ENCODE measurements around the gene KRTAP10-4. TPM values are rescaled to one million over a fixed set of nuclear protein-coding genes. Genes with fewer than 3 reads are reported as not detected.

KRTAP10-4 gene
- total and polyA plus RNA-seq, 2 donors (not counting 1 experiment from before 2014, with no cell fraction given): not detected

DNA sequence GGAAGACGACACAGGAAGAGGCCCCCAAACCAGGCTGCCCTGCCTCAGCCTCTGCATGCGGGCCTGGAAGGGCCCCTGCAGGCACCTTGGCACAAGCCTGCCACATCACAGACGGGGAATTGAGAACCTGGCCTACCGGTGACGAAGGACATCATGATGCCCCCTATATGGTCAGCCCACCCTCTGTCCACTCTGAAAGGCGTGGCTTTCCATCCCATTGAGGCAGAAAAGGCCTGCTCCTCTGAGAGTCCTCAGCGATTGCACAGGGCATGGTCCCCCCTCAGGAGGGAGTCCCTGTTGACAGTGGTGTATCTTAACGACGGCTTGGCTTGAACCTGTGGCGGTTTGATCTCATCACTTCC is 44.9 kb upstream of the KRTAP10-4 start:
- Histone ChIP-seq H3K79me2 (ENCODE audit: control insufficient read depth, insufficient read depth, low read length) (no peaks in the 10 kb centered on the region), H3K9ac (ENCODE audit: insufficient read depth, low read length) (no peak overlapping the region), H3K36me3 (ENCODE audit: control insufficient read depth, insufficient read depth, low read length) (no peaks in the 10 kb centered on the region), H3K4me3 (replicated peaks in 1 of 4; ENCODE audit: control extremely low read depth in 1 of 4, insufficient read depth in 1 of 4, low read depth in 3 of 4, low read length in 4 of 4) (no peak overlapping the region), H3K27ac (ENCODE audit: insufficient read depth, low read length) (no peak overlapping the region), H4K20me1 (ENCODE audit: control insufficient read depth, extremely low read depth, insufficient read depth, low read length) (no peaks in the 10 kb centered on the region), H3K4me1 (ENCODE audit: control insufficient read depth, extremely low read depth, insufficient read depth, low read length) (no peaks in the 10 kb centered on the region), H2AFZ (ENCODE audit: low read length) (no peak overlapping the region), H3K9me3 (ENCODE audit: control insufficient read depth, insufficient read depth, low read depth, low read length) (no peaks in the 10 kb centered on the region), H3K4me2 (ENCODE audit: extremely low read depth, insufficient read depth, low read length) (no peak overlapping the region), H3K27me3 (ENCODE audit: control insufficient read depth, insufficient read depth, low read length) (no peaks in the 10 kb centered on the region)
- DNase-seq (ENCODE audit: low read depth in 2 of 2): no peak
- TF ChIP-seq EZH2 (IDR thresholded peaks at IDR 0.05; ENCODE audit: low read length, missing control alignments): no peak
- no peak for TF ChIP-seq CTCF (conservative IDR thresholded peaks at IDR 0.05 in 1 of 2, IDR thresholded peaks at IDR 0.05 in 1 of 2; ENCODE audit: low read depth in 1 of 2, low read length in 2 of 2)

DNA sequence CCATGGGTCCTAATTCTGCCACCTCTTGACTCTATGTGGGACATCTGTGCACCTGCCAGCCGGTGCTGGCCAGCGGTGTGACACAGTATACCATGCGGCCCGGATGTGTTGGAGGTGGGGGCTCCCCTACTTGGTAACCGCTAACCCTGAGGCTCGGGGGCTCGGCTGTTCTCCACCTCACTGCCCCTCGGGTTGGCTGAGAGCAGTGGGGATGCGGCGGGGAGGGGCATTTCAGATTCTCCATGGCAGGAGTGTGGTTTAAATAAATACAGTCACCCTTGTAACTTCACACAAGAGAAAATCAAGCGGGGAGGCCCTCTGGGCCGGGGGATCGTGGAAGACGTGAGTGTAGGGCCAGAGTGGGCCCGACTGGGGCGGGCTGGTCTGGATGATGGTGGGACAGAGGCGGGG is 44.5 kb upstream of the KRTAP10-4 start:
- DNase-seq (ENCODE audit: low read depth in 2 of 2): no peak
- H3K79me2 ChIP-seq (ENCODE audit: control insufficient read depth, insufficient read depth, low read length): no peaks in the 10 kb centered on the region

GRCh38 chr21:44529503-44530125 is 43.9 kb upstream of the KRTAP10-4 start:
- no peaks in the 10 kb centered on the region for H4K20me1 ChIP-seq (ENCODE audit: control insufficient read depth, extremely low read depth, insufficient read depth, low read length)
- H3K9ac ChIP-seq (ENCODE audit: insufficient read depth, low read length): no peak overlapping the region
- TF ChIP-seq EZH2 (IDR thresholded peaks at IDR 0.05; ENCODE audit: low read length, missing control alignments): no peak
- TF ChIP-seq CTCF (conservative IDR thresholded peaks at IDR 0.05 in 1 of 2, IDR thresholded peaks at IDR 0.05 in 1 of 2; ENCODE audit: low read depth in 1 of 2, low read length in 2 of 2): no peak
- H3K27me3 ChIP-seq (ENCODE audit: control insufficient read depth, insufficient read depth, low read length): no peaks in the 10 kb centered on the region
- H3K9me3 ChIP-seq (ENCODE audit: control insufficient read depth, insufficient read depth, low read depth, low read length): no peaks in the 10 kb centered on the region
- no peak overlapping the region for H3K27ac ChIP-seq (ENCODE audit: insufficient read depth, low read length)
- no peaks in the 10 kb centered on the region for H3K4me1 ChIP-seq (ENCODE audit: control insufficient read depth, extremely low read depth, insufficient read depth, low read length)
- H3K4me2 ChIP-seq (ENCODE audit: extremely low read depth, insufficient read depth, low read length): no peak overlapping the region
- H3K4me3 ChIP-seq (replicated peaks in 1 of 4; ENCODE audit: control extremely low read depth in 1 of 4, insufficient read depth in 1 of 4, low read depth in 3 of 4, low read length in 4 of 4): no peak overlapping the region
- H3K79me2 ChIP-seq (ENCODE audit: control insufficient read depth, insufficient read depth, low read length): no peaks in the 10 kb centered on the region
- H2AFZ ChIP-seq (ENCODE audit: low read length): no peak overlapping the region
- no peaks in the 10 kb centered on the region for H3K36me3 ChIP-seq (ENCODE audit: control insufficient read depth, insufficient read depth, low read length)
- no peak for DNase-seq (ENCODE audit: low read depth in 2 of 2)

More for the DNA sequence above, 44.5 kb upstream of the KRTAP10-4 start:
- Histone ChIP-seq H3K4me1 (ENCODE audit: control insufficient read depth, extremely low read depth, insufficient read depth, low read length) (no peaks in the 10 kb centered on the region), H2AFZ (ENCODE audit: low read length) (no peak overlapping the region), H3K27me3 (ENCODE audit: control insufficient read depth, insufficient read depth, low read length) (no peaks in the 10 kb centered on the region), H3K4me3 (replicated peaks in 1 of 4; ENCODE audit: control extremely low read depth in 1 of 4, insufficient read depth in 1 of 4, low read depth in 3 of 4, low read length in 4 of 4) (no peak overlapping the region), H3K9ac (ENCODE audit: insufficient read depth, low read length) (no peak overlapping the region), H4K20me1 (ENCODE audit: control insufficient read depth, extremely low read depth, insufficient read depth, low read length) (no peaks in the 10 kb centered on the region), H3K36me3 (ENCODE audit: control insufficient read depth, insufficient read depth, low read length) (no peaks in the 10 kb centered on the region), H3K27ac (ENCODE audit: insufficient read depth, low read length) (no peak overlapping the region), H3K9me3 (ENCODE audit: control insufficient read depth, insufficient read depth, low read depth, low read length) (no peaks in the 10 kb centered on the region), H3K4me2 (ENCODE audit: extremely low read depth, insufficient read depth, low read length) (no peak overlapping the region)
- TF ChIP-seq EZH2 (IDR thresholded peaks at IDR 0.05; ENCODE audit: low read length, missing control alignments) (no peak), CTCF (conservative IDR thresholded peaks at IDR 0.05 in 1 of 2, IDR thresholded peaks at IDR 0.05 in 1 of 2; ENCODE audit: low read depth in 1 of 2, low read length in 2 of 2) (no peak)
